Testis (tissue), 2 donors: Measurements from ENCODE around the gene PLPPR3.

Source experiments
- CTCF ChIP-seq, 3 experiments: fragments of 450-650 bp in 2 of 3; fragments of 200-600 bp in 1 of 3; sonication (generic) in 1 of 3; IDR thresholded peaks; one replicate each; pipeline ENCODE4 v1.5.1; 2016 to 2019; ENCODE audit warnings: antibody characterized with exemption in 3 of 3, mild to moderate bottlenecking in 2 of 3, moderate library complexity in 1 of 3
- POLR2A ChIP-seq: fragments of 450-650 bp; IDR thresholded peaks from one replicate; pipeline ENCODE4 v1.6.1; 2017; ENCODE audit warnings: antibody characterized with exemption, mild to moderate bottlenecking, moderate library complexity

GRCh38 chr19:815775-816499, 5.8 kb downstream of the PLPPR3 start:
- no peak for TF ChIP-seq POLR2A
- no peak for TF ChIP-seq CTCF (IDR thresholded peaks at IDR 0.05)
